Measurements from ENCODE around the gene PPP2R2B.

PPP2R2B gene

DNA sequence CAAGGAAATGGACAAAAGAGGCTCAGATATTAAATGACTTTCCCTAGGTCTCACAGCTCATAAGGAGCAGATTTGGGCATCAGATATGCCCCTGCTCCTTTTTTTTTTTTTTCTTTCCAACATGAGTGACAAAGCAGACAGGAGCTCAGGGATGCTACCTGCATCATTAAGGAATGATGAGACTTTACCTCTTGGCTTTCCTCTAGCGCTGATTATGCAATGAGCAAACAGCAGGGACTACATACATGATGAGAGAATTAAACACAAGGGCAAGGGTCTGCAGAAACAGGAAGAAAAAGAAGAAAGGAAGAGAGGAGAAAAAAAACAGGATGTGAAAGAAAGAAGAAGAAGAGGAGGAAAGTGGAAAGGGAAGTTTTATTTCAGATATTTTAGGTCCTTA lies 179.9 kb downstream of the PPP2R2B start:
- DNase-seq = no peak

DNA sequence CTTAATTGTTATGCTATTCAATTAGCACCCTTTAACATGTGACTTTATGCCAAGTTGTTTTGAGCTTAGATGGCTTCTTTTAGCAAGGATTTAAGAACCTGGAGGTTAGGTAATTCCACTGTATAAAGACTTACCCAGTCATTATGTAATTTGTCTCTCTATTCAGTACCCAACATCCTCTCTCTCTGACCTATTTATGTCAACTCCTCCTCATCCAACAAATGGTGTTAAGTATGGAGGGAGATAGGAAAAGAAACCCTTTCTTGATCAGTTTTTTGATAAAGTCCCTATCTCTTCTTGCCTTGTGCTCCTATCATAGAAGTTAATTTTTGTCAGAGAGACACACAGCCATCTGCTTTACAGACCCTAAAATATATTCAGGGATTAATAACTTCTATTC lies 181.3 kb downstream of the PPP2R2B start:
- no peak for DNase-seq

DNA sequence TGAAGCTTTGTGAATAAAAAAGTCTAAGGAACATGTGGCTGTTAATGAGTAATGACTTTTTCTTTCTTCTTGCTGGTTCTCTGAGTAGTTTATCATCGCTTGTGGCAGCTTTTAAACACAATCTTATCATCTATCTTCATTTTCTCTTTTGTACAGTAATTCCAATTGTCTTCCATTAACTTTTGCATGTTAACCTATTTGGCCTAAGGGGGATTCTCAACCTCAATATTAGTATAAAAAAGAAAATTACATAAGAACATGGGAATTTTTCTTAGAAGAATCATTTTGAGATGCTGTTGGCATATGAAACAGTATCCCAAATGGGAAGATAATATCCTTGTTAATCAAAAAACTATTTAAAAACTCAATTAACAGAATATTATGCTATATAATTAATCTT lies 182.9 kb downstream of the PPP2R2B start:
- DNase-seq = no peak

DNA sequence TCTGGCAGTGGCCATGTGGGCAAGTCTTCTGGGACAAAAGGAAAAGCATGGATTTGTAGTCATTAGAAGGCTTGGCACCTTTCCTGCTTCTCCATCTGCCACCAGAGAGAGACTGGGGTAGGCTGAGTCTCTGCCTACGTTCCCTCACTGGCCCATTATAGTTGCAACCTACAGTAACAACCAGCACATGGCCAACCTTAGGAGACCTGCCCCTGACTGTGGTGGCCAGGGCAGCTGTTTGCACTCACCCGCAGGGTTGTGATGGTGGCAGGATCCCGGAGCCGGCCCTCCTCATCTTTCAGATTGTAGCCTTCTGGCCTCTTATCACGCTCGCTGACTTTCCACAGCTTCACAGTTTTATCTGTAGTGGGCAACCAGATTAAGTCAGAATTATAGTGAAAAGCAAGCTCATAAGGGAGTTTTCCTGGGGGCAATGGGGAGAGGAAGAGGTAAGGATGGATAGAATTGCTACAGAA lies 187.6 kb downstream of the PPP2R2B start:
- no peak for DNase-seq

DNA sequence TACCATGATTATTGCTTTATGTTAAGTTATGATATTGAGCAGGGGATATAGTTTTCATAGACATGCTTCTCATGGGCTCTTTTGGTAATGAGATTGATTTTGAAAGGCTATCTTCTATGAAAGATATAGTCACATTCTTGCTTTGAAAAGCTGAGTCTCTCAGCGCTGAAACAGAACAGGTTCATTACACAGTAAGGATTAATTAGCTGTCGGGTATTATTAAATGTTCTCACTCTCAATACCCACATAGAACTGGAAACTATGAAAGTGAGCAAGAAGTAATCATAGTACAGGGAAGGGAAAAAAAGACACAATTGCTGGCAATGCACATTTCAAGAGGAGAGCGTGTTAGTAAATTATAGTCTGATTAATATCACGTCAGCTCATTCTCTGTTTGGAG lies 190.9 kb downstream of the PPP2R2B start:
- no peak for DNase-seq

DNA sequence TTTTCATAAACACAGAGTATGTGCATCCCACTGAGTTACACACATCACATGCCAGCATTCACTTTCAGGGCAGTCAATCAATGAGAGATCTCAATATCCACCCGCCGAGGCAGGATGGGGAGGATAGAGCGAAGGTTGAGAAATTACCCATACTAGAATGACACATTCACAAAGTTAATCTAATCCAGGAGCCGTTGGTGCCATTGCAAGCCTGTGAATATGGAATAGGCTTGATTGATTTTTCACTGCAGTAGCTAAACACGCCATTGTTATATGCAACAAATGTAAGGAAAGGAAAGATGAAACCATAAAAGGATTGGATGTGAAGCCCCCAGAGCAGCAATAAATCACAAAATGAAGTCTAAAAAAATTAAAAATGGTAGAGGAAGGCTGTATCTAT lies 194.7 kb downstream of the PPP2R2B start:
- no peak for DNase-seq

DNA sequence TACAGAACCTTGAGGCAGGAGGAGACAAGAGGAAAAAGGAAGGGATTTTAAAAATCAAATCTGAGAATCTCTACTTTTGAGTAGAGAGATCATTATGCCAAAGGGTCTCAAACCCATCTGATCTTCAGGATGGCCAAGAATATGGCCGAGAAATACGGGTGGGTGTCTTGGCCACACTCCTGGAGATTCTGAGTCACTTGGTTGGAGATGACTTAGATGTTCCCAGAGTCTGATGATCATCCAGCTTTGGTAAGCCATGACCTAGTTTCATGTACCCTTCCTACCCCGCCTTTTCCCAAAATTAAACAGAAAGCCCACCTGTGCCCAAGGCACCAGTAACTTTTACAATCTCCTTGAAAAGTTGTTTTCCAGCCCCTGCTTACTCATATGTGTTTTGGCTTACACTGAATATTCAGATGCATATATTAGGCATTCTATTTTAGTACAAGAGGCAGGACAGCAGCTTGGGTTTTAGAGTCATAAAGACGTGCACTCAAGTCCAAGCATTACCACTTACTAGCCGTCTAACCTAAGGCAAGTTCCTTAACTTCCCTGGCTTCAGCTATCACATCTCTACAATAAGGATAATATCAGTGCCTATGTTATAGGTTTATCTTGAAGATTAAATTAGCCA lies 195.5 kb downstream of the PPP2R2B start:
- DNase-seq = no peak

DNA sequence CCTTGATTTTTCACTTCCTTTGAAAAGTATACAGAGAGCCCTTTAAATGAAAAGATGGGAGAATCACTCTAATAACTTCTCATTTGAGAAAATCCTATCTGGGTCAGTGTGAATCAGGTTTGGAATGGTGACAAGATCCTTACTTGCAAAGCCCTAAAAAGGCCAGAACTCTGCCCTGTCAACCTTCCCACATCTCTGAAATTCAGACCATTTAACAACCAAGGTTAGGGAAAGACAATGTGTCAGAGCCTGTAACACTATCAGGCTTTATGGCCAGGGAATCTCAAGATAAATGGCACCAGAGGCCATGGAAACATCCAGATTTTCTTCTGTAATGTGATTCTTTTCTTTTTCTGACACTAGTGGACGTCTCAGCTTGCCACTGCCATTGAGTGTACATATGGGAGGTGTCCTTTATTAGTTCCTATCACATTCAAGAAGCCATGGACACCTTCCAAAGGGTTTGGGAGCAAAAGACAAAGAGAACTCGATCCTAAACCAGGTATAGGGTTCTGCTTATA lies 196.9 kb downstream of the PPP2R2B start:
- no peak for DNase-seq

DNA sequence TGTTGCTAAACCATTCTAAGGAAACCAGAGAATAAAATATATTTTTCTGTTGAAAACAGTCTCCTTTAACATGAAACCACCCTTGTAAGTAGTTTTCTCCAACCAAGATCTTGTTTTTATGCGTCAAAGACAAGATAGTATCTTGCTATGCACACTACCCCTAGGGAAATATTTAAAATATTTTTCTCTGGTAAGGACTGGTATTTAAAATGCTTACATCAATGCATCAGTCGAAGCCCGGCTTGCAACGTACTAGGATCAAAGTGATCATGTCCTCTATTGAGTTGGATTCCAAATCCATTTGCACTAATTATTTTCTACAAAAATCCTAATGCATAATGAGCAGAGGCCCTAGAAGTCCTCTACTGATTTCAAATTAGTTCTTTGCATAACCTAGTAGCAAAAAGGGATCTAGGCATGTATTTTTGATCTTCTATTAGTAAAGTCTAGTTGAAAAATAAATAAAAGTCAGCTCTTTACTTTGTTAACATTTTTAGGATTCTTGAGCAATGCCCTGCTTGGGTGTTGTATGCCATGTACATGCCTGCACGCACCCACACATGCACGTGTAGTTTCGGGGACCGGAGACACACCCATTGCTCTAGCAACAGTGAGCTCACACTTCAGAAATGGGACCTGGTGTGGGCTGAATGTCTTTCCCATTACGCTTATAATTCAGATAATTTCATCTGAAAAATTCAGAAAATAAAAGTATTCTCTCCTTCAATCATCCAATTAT lies 197.5 kb downstream of the PPP2R2B start:
- DNase-seq = no peak

DNA sequence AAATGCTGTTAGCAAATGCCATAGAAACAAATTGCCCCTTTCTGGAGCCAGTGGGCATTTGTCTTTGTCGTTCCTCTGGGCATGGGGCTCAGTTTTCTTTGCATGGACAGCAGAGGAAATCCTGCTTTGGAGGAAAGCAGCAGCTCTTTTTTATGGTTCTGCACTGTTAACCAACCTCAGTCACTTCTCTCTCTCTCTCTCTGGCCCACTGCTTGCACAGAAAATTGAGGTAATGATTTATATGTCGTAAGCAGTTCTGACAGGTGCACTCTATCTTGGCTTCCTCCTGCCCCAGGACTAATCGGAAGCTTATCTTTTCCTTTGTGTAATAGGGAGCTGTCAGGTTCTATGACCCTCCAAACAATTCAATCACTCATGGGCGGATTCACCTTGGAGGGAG lies 202.9 kb downstream of the PPP2R2B start:
- no peak for DNase-seq

DNA sequence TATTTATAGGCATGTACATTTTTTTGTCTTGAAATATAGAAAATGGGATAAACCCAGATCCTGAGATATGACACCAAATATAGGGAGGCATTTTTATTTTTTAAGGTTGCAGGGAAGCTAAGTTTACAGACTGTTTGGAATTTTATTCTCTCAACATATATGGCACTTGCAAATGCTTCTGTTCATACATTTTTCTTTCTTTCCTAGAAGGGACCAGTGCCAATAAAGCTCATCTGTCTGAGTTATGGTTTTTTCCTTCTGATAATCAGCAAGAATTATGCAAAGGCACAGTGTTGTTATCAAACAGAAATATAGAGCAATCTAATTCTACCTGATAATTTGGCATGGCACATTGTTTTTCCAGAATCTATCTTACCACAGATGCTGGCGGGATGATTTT lies 205.7 kb downstream of the PPP2R2B start:
- DNase-seq = no peak

DNA sequence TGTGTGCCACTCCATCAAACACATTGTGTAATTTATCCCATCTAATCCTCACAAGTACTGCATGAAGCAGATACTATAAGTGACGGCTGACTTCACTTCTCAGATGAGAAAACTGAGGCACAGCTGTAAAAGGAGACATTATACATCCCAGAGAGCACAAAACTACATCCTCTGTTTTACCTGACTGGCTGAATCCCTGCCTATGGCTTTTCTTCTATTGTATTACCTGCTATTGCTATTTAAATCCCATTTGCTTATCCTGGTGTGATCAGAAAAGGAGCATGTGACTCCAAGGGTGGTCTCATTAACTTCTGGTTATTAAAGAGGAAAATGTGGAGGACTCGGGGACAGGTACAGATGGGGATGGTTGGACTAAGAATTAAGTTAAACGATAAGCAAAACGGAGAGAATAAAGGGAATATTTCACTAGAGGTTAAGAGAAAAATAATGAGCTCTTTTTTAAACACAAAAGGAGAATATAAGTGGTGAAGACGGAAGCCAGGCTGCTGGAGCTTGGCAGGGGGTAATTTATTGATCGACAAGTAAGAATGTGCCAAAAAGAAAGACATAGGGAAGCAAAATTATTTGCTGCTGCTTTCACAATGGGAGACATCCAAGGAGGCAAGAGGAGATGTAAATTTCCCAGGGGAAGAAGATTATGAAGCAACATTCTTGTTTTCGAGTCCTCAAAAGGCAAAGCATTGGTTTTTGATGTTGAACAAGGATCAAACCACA lies 206.8 kb downstream of the PPP2R2B start:
- DNase-seq = no peak

DNA sequence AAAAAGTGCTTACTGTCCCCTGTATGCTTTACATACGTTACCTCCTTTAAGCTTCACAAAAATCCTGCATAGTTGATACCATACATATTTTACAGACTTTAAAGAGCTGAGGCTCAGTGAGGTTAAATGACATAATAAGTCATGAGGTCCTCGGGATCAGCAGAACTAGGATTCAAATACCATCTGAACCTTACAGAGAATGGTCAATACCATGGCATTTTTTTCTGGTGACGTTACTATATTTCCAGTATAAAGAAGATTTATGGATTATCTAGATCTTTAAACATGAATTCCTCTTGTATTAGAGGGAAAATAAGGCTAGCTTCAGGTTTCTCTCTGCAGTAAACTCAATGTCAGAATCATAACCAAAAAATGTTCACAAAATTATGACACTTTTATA lies 208.9 kb downstream of the PPP2R2B start:
- DNase-seq = no peak

DNA sequence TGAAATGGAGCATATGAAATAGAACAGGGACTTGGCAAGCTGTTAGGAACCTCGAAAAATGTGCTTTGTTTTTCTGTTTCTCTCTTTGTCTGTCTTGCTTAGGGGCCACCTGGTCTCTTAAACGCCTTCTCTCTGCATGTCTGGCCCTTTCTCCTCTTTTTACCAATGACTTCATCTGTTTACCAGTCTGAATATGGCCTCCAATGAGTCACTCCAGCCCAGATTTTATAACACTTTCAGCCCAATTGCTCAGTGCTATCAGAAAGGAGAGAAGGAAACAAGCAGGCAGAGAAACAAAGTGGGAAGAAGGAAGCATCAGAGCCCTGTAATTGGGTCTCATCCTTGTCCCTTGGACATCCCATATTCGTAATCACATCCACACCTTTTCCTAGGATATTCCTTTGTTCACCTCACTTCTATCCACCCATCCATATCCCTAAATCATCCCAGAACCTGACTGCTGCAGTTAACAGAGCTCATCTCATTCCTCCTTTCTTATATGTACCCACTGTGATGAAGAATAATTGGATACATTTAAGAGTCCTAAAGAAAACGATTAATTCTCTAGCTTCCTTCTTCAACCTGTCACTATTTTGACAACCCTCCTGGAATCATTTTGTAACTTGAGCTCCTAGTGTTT lies 210.8 kb downstream of the PPP2R2B start:
- DNase-seq = no peak

DNA sequence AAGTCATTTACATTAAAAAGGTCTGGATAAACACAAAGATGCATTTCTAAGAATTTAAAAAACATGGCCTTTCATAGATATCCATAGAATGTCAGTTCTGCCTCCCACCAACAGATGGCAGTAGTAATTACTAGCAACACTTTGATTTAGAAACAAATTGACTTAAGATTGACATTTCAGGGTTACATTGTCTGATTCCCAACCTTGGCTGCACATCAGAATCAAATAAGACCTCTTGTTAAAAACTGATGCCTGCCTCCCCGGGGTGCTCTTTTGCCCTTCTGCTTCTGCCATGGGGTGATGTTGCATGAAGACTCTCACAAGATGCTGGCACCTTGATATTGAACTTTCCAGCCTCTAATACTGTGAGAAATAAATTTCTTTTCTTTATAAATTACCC lies 216.3 kb downstream of the PPP2R2B start:
- DNase-seq = no peak

DNA sequence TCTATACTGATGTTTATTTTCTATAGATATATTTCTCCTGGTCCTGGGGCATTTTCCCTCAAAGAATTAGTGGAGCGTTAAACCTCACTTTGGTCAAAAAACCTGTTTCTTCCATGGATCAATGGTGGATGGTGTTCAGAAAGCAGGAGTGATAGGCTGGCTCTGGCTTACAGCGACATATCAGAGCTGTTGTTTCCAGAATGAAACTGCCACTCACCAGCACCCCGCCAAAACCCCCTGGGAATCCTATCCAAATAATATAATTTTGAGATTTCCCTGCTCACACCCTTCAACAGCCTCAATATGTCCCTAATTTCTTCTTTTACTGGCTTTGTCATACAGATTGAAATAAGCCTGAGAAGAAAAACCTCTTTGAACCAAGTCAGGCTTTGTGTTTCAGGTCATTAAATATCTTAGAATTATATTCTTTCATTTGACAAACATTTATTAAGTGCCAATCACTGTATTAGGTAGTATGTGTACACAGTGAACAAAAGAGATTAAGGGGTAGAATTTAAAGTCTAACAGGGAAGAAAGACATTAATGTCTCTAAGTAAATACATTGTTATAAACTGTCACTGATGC lies 218.1 kb downstream of the PPP2R2B start:
- no peak for DNase-seq

DNA sequence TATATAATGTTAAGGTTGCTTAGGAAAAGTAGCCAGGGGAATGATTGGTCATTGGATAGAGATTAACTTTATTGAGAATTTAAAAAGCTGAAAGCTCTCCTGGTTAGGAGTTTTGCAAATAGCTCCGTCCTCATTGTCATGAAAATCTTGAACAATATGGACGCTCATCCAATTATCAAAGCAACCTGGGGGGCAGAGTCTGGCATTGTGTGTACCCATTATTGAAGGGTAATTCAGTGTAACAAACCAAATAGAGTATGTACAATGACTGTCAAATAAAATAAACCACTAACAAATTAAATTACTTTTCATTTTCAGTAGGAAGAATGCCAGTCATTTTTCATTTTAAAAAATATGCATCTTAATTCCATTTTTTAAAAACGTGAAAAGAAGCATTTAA lies 218.6 kb downstream of the PPP2R2B start:
- no peak for DNase-seq

DNA sequence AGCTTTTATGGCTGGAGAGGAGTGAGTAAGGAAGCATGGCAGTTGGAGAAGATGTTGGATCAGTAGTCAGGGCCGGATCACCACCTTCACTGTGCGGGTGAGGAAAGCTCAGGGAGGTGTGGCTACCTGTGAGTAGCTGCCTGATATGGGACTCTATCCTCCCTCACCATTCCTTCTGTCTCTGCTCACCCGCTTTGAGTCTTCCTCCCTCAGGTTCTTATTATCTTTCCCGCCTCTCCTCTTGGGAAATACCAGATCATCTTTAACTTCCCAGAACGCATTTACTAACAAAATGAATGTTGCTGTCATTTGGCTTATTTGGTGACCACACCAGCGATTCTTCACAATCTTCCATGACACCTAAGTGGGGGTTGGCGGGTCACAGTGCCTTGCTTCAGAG lies 221.9 kb downstream of the PPP2R2B start:
- DNase-seq = no peak

DNA sequence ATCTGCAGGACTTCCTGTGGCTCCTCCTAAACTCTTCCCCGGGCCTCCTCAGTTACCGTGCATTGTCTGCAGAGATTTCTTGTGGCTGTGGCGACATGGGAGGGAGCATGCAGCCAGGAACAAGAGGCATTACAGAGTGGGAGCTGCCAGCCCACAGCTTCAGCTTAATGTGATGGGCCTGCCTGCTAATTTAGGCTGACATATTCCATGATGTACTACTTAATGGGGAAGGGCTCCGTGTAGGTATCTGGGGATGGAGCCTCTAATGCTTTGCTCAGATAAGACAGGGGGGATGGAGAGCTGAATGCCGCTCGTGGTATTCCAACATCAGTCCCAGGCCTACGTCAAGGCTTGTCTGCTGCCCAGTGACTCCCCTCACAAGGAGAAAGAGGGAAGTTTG lies 225.0 kb downstream of the PPP2R2B start:
- DNase-seq = no peak

DNA sequence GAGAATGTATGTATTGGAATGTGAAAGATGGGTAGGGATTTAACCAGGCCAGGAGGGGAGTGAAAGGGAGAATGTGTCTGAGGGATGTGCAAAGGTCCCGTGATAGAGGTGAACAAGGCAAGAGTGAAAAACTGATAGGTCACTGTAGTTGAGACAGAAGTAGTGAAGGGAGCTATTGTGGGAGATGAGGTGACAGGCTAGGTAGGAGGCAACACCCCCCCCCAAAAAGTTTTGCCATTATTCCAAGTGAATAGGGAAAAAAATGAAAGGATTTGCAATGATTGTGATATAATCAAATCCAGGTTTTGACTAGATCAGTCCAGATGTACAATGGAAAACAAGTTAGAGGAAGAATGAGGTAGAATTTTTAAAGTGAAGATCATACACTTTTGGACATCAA lies 226.0 kb downstream of the PPP2R2B start:
- no peak for DNase-seq

DNA sequence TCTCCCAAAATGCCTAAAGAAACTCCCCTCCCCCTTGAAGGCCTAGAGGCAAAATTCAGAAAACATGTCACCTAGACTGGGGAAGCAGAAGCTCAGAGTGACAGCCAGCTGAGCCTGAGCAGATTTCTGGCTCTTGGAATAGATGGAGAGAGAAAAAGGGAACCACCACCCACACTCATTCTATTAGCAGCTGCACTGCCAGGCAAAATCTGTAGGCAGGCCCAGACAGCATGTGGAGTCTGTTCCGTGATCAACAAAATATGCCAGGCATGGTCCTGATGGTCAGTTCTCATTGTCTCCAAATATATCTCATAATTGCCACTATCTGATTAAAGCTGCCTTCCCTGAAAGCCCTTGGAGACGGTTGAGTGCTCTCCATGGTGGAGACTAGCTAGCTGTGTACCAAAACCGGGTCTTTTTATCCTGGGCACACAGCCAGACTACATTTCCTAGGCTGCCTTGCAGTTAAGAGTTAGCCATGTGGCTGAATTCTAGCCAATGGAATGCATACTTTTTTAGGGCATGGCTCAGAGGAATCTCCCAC lies 230.8 kb downstream of the PPP2R2B start:
- DNase-seq = no peak

DNA sequence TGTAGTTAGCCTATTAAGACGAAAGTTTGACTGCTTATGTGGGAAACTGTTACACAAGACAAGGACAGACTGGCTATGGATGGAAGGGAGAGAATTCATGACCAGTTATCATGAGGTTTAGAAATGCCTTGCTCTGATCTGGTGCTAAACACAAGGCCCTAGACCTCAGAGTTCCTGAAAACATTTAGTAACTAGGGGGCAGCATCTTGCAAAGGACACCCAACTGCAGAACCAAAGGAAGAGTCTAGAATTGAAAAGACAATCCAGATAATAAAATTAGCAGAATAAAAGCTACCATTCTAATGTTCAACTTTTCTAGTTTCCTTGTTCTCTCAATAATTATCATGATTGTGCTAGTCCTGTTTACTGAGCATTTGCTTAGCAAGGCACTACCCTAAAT lies 232.1 kb downstream of the PPP2R2B start:
- no peak for DNase-seq

Measured in fibroblast of skin of scalp (primary cell).